Neuronal stem cell (in vitro differentiated cells): ENCODE data around the gene OR51E2. TPM values are rescaled to one million over a fixed set of nuclear protein-coding genes. Genes with fewer than 3 reads are reported as not detected.
A peak's percentile ranks its signal among the peaks of the same experiment; 100 is the strongest.
"Not testable (repeated sequence)": the region's sequence is repeated elsewhere in the genome, so short reads cannot be mapped to it uniquely, and the experiment has no call there.

Experiments
- DNase-seq: peaks from one replicate; pipeline ENCODE4 v3.0.0-alpha.2; 2013; ENCODE audit warnings: low spot score
- H2AFZ ChIP-seq: one replicate; pipeline ENCODE4 v1.6.1; 2013; ENCODE audit warnings: mild to moderate bottlenecking, low read length, inconsistent platforms
- H2AK5ac ChIP-seq: 2 replicates; pipeline ENCODE4 v1.6.1; 2013; ENCODE audit warnings: low read depth, mild to moderate bottlenecking, inconsistent platforms, low read length, moderate library complexity, mixed read lengths
- H2BK120ac ChIP-seq: 2 replicates; pipeline ENCODE4 v1.6.1; 2013; ENCODE audit warnings: low read depth, mild to moderate bottlenecking, inconsistent platforms, low read length, moderate library complexity, mixed read lengths
- H2BK12ac ChIP-seq: one replicate; pipeline ENCODE4 v1.6.1; 2013; ENCODE audit warnings: low read length, inconsistent platforms
- H2BK15ac ChIP-seq: 2 replicates; pipeline ENCODE4 v1.6.1; 2013; ENCODE audit warnings: mild to moderate bottlenecking, low read length, inconsistent platforms, mixed read lengths
- H2BK5ac ChIP-seq: one replicate; pipeline ENCODE4 v1.6.1; 2013; ENCODE audit warnings: inconsistent platforms, mild to moderate bottlenecking, low read length, moderate library complexity
- H3K14ac ChIP-seq: one replicate; pipeline ENCODE4 v1.6.1; 2013; ENCODE audit warnings: low read length, inconsistent platforms
- H3K18ac ChIP-seq: 2 replicates; pipeline ENCODE4 v1.6.1; 2013; ENCODE audit warnings: low read length, inconsistent platforms
- H3K23ac ChIP-seq: 2 replicates; pipeline ENCODE4 v1.6.1; 2013; ENCODE audit warnings: low read depth, mild to moderate bottlenecking, mixed read lengths, low read length, inconsistent platforms; ENCODE audit not compliant: poor library complexity
- H3K27ac ChIP-seq: replicated peaks from 3 replicates; pipeline ENCODE4 v1.5.1; 2013; ENCODE audit warnings: low read length, inconsistent platforms
- H3K27me3 ChIP-seq, 3 experiments: 2 replicates each; pipeline ENCODE4 v1.6.1; 2013; ENCODE audit warnings: low read length in 3 of 3, mild to moderate bottlenecking in 2 of 3, inconsistent platforms in 1 of 3, low read depth in 1 of 3, mixed read lengths in 1 of 3, moderate library complexity in 1 of 3; ENCODE audit not compliant: control insufficient read depth in 3 of 3, insufficient read depth in 3 of 3
- H3K36me3 ChIP-seq, 2 donors: replicated peaks in 1 of 2; 2 replicates each; pipeline ENCODE4 v1.6.1; 2013; ENCODE audit warnings: low read length in 2 of 2; ENCODE audit not compliant: control insufficient read depth in 2 of 2, insufficient read depth in 2 of 2
- H3K4ac ChIP-seq: 2 replicates; pipeline ENCODE4 v1.6.1; 2013; ENCODE audit warnings: inconsistent platforms, mild to moderate bottlenecking, low read length, moderate library complexity
- H3K4me1 ChIP-seq, 2 donors: 1 replicate in 1 of 2; 2 replicates in 1 of 2; pipeline ENCODE4 v1.6.1; 2013; ENCODE audit warnings: low read length in 2 of 2, low read depth in 1 of 2; ENCODE audit not compliant: control insufficient read depth in 2 of 2, insufficient read depth in 1 of 2
- H3K4me2 ChIP-seq: one replicate; pipeline ENCODE4 v1.6.1; 2013; ENCODE audit warnings: mild to moderate bottlenecking, low read length, inconsistent platforms; ENCODE audit not compliant: insufficient read depth, poor library complexity, severe bottlenecking
- H3K4me3 ChIP-seq, 2 donors: 2 replicates each; pipeline ENCODE4 v1.5.1; 2013; ENCODE audit warnings: low read length in 2 of 2, mild to moderate bottlenecking in 2 of 2, inconsistent platforms in 1 of 2, moderate library complexity in 1 of 2
- H3K79me1 ChIP-seq: one replicate; pipeline ENCODE4 v1.6.1; 2013; ENCODE audit warnings: low read depth, mild to moderate bottlenecking, inconsistent platforms, low read length, moderate library complexity
- H3K9ac ChIP-seq: one replicate; pipeline ENCODE4 v1.6.1; 2013; ENCODE audit warnings: mild to moderate bottlenecking, low read depth, low read length, inconsistent platforms; ENCODE audit not compliant: poor library complexity
- H3K9me3 ChIP-seq, 2 donors: replicated peaks in 1 of 2; 2 replicates each; pipeline versions ENCODE3 to v1.6.1; 2013; ENCODE audit warnings: low read length in 2 of 2, mild to moderate bottlenecking in 2 of 2, inconsistent platforms in 1 of 2, low read depth in 1 of 2, mixed read lengths in 1 of 2, moderate library complexity in 1 of 2; ENCODE audit not compliant: control insufficient read depth in 2 of 2, insufficient read depth in 1 of 2
- H4K8ac ChIP-seq: one replicate; pipeline ENCODE4 v1.6.1; 2013; ENCODE audit warnings: low read depth, mild to moderate bottlenecking, inconsistent platforms, low read length, moderate library complexity
- H4K91ac ChIP-seq: one replicate; pipeline ENCODE4 v1.6.1; 2013; ENCODE audit warnings: low read length, low read depth, mild to moderate bottlenecking, inconsistent platforms; ENCODE audit not compliant: poor library complexity
- WGBS, 2 donors: extraction: QIAGEN DNeasy Blood & Tissue Kit; methylation state at CpG; one replicate each; pipeline ENCODE4 v1.1.7; 2013; ENCODE audit warnings: missing lambda C conversion rate in 2 of 2, mixed read lengths in 1 of 2; ENCODE audit not compliant: insufficient read length in 2 of 2, insufficient replicate concordance in 1 of 2; ENCODE audit errors: extremely low coverage in 2 of 2; 5-methylcytosine and 5-hydroxymethylcytosine counted together
- polyA plus RNA-seq, 2 experiments: library from polyadenylated mRNA; stranded (reverse); fragments of 200-250 nt; gene quantifications; one replicate each; pipeline ENCODE4 v1.2.3, GENCODE V29; 2013

Gene OR51E2
- polyA plus RNA-seq (2013, experiment 1 of 2) = not detected
- polyA plus RNA-seq (2013, experiment 2 of 2) = not detected

DNA sequence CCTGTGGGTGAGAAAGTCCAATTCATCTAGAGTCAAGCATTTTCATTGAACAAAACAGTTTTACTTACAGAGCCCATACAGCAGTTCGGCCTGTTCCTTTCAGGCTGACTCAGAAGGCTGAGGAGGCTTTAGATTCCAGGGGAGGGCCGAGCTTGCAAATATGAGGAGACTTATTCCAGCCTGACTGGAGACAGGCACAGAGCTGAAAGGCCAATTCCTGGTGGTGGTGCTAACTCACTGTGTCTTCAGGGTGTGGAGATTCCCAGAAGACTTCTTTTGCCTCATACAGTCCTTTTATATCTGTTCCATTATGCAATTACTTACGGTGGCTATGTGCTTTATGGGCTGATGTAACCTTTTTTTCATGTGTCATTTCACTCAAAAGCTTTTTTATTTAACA is at the start of gene OR51E2:
Gene OR51E2 (minus strand): TSS at position 269 of the 400 bp plus-strand sequence. CDS start 15,142 bp downstream, outside the sequence.
- H2BK5ac ChIP-seq = no peak within 1 kb of the TSS
- H3K9ac ChIP-seq = no peak within 1 kb of the TSS
- H2BK15ac ChIP-seq = no peak within 1 kb of the TSS
- H3K23ac ChIP-seq = no peak within 1 kb of the TSS
- no CpG with 5 or more reads among the region's 3 CpGs for WGBS, 2 donors
- H3K4me3 ChIP-seq = no peak within 1 kb of the TSS
- no peak within 1 kb of the TSS for H2BK12ac ChIP-seq
- no peak within 1 kb of the TSS for H2AK5ac ChIP-seq
- peaks cover 0 to 4% (median 0%) of the 10 kb centered on the region in 3 experiments for H3K27me3 ChIP-seq
- no peak within 1 kb of the TSS for H4K91ac ChIP-seq
- no peak within 1 kb of the TSS for H2BK120ac ChIP-seq
- H3K27ac ChIP-seq = no peak within 1 kb of the TSS
- no peaks in the 10 kb centered on the region for H3K36me3 ChIP-seq
- no peak within 1 kb of the TSS for H4K8ac ChIP-seq
- no peaks in the 10 kb centered on the region for H3K9me3 ChIP-seq
- no peak within 1 kb of the TSS for H3K4me2 ChIP-seq
- H3K79me1 ChIP-seq = no peaks in the 10 kb centered on the region
- no peak for DNase-seq
- no peaks in the 10 kb centered on the region for H3K4me1 ChIP-seq
- H3K4ac ChIP-seq = no peak within 1 kb of the TSS
- no peak within 1 kb of the TSS for H2AFZ ChIP-seq
- no peak within 1 kb of the TSS for H3K14ac ChIP-seq
- H3K18ac ChIP-seq = no peak within 1 kb of the TSS

GRCh38 chr11:4740735-4741134 is 43.1 kb upstream of the OR51E2 start:
- Histone ChIP-seq H3K23ac (no peak overlapping the region), H3K4me3 (no peak overlapping the region), H2BK12ac (no peak overlapping the region), H3K27me3 (no peaks in the 10 kb centered on the region), H3K27ac (no peak overlapping the region), H2BK5ac (no peak overlapping the region), H3K4me1 (no peaks in the 10 kb centered on the region), H2BK120ac (no peak overlapping the region), H3K14ac (no peak overlapping the region), H3K9ac (no peak overlapping the region), H3K9me3 (no peaks in the 10 kb centered on the region), H2AK5ac (no peak overlapping the region), H2AFZ (no peak overlapping the region), H3K4me2 (no peak overlapping the region), H2BK15ac (no peak overlapping the region), H3K18ac (no peak overlapping the region), H3K36me3 (no peaks in the 10 kb centered on the region), H4K91ac (no peak overlapping the region), H3K4ac (no peak overlapping the region), H4K8ac (no peak overlapping the region), H3K79me1 (no peaks in the 10 kb centered on the region)
- no peak for DNase-seq
- WGBS, 2 donors = no CpG with 5 or more reads among the region's 2 CpGs

DNA sequence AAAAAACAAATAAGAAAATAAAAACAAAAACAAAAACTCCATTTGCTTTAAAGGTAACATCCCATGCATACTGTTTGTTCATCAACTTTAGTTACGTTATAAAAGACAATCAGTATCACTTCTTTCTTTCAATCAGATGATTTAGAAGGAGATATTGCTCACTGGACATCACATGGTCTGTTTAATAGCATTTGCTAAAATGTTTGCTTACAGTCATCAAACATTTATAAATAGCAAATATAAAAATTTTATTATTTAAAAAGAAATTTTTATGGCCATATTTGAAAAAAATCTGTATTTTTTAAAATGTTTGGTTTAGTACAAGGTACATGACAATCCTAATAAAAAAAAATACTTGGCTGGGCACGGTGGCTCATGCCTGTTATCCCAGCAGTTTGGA is 29.5 kb upstream of the OR51E2 start:
- no CpG with 5 or more reads among the region's 2 CpGs for WGBS, 2 donors
- H2BK12ac ChIP-seq = no peak overlapping the region

DNA sequence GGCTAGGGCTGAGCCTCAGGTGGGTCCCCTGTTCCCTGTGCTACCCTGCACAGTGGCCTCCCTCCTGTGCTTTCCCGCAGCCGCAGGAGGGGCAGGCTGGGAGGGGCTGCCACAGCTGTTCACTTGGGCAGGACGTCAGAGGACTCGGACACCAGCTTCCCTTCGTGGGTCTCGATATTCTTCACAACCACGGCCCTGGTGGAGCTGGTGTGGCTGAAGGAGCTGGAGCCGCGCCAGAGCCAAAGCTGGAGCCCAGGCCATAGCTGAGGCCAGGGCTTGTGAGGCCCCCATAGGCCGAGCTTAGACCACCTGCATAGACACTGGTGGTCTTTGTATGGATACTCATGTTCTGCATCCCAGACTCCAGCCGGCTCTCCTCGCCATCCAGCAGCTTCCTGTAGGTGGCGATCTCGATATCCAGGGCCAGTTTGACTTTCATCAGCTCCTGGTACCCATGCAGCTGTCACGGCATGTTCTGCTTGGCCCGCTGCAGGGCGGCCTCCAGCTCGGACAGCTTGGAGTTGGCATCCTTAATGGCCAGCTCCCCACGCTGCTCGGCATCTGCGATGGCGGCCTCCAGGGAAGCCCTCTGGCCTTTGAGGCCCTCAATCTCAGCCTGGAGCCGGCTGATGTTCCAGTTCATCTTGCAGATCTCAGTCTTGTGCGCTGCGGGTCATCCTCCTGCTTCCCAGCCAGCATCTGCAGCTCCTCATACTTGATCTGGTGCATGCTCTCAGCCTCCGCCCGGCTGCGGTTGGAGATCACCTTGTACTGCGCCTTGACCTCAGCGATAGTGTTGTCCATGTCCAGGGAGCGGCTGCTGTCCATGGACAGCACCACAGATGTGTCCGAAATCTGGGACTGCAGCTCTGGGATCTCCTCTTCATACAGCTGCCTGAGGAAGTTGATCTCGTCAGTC is 25.2 kb upstream of the OR51E2 start:
- not testable (repeated sequence) for H4K8ac ChIP-seq, H3K9ac ChIP-seq, H2BK15ac ChIP-seq, H3K4ac ChIP-seq, H3K27ac ChIP-seq, H3K4me3 ChIP-seq, H4K91ac ChIP-seq, H2AFZ ChIP-seq, H3K9me3 ChIP-seq, H2BK12ac ChIP-seq, H2AK5ac ChIP-seq, DNase-seq, H3K36me3 ChIP-seq, H3K18ac ChIP-seq, H2BK120ac ChIP-seq, H3K79me1 ChIP-seq, H3K14ac ChIP-seq, H3K4me2 ChIP-seq, H3K4me1 ChIP-seq, H2BK5ac ChIP-seq, H3K27me3 ChIP-seq
- WGBS, 2 donors = no CpG with 5 or more reads among the region's 33 CpGs
- H3K23ac ChIP-seq = peak overlapping the region; percentile 22

More for the DNA sequence above, 29.5 kb upstream of the OR51E2 start:
- H3K23ac ChIP-seq = no peak overlapping the region
- H3K79me1 ChIP-seq = no peaks in the 10 kb centered on the region
- H3K4me3 ChIP-seq = no peak overlapping the region
- H3K9me3 ChIP-seq = no peaks in the 10 kb centered on the region
- H3K4me1 ChIP-seq = no peaks in the 10 kb centered on the region
- H3K4me2 ChIP-seq = no peak overlapping the region
- DNase-seq = no peak
- H3K18ac ChIP-seq = no peak overlapping the region
- H3K4ac ChIP-seq = no peak overlapping the region
- no peak overlapping the region for H2AFZ ChIP-seq
- H4K91ac ChIP-seq = no peak overlapping the region
- H3K9ac ChIP-seq = no peak overlapping the region
- no peak overlapping the region for H2BK120ac ChIP-seq
- H3K27me3 ChIP-seq = no peaks in the 10 kb centered on the region
- no peak overlapping the region for H2AK5ac ChIP-seq
- no peaks in the 10 kb centered on the region for H3K36me3 ChIP-seq
- no peak overlapping the region for H3K14ac ChIP-seq
- H3K27ac ChIP-seq = no peak overlapping the region
- H2BK15ac ChIP-seq = no peak overlapping the region
- no peak overlapping the region for H4K8ac ChIP-seq
- no peak overlapping the region for H2BK5ac ChIP-seq
